ENCODE data around the gene CSNK2B.

The CSNK2B gene

DNA sequence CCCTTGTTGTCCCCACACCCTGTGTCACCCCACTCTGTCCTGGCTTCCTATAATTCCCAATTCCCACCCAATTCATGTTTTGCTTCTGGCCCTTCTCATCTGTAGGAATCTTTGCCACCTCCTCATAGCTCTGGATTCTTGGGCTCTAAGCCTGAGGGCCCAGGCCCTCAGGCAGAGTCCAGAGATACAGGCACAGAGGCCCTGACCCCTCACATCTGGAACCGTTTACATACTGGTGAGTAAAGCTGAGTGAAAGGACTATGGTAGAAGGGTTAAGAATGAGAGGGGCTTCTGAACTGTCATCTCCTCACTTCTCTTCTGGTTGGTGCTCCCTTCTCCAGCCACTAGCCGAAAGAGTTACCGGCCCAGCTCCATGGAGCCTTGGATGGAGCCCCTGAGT, 31.7 kb upstream of the CSNK2B start:
- TF ChIP-seq ELF4 (IDR thresholded peaks at IDR 0.05) (no peak), TARDBP (IDR thresholded peaks at IDR 0.05) (no peak), SUZ12 (IDR thresholded peaks at IDR 0.05) (no peak), L3MBTL2 (conservative IDR thresholded peaks at IDR 0.05) (no peak), PKNOX1 (IDR thresholded peaks at IDR 0.05) (no peak), FOXM1 (IDR thresholded peaks at IDR 0.05; ENCODE audit: borderline replicate concordance) (no peak)
- DNase-seq (ENCODE audit: extremely low spot score), result no peak
- ChIA-PET POLR2A (interaction anchor here (1.0 to 2.0 kb wide), 4 partner anchors 9 to 92 kb away, joined by 3 to 11 read pairs (median 4); partner anchors contain the start of genes BAG6 and DDX39B), CTCF (no interaction called here)

- no peak for DNase-seq (ENCODE audit: extremely low spot score)
- TF ChIP-seq ELF4 (IDR thresholded peaks at IDR 0.05), result no peak
- TF ChIP-seq SP1 (IDR thresholded peaks at IDR 0.05), result no peak
- TF ChIP-seq LEF1 (IDR thresholded peaks at IDR 0.05; ENCODE audit: borderline replicate concordance), result no peak
- TF ChIP-seq TARDBP (IDR thresholded peaks at IDR 0.05), result no peak
- CTCF ChIA-PET, result interaction anchor here (1.1 kb wide), 1 partner anchor 17 kb away, joined by 3 read pairs; no protein-coding TSS in a partner anchor
- POLR2A ChIA-PET, result interaction anchor here (1.0 to 2.0 kb wide), 5 partner anchors 10 to 88 kb away, joined by 3 to 11 read pairs (median 7); partner anchors contain the start of genes ATP6V1G2, BAG6, LY6G5B and NFKBIL1
These were observed 30.8 kb upstream of the CSNK2B start for GRCh38 chr6:31634969-31635575.

- ChIA-PET POLR2A (interaction anchor here (0.6 to 3.7 kb wide), 10 partner anchors 9 to 90 kb away, joined by 3 to 20 read pairs (median 4); partner anchors contain the start of genes ATP6V1G2, BAG6, C6orf47 and GPANK1), CTCF (no interaction called here)
- TF ChIP-seq L3MBTL2 (conservative IDR thresholded peaks at IDR 0.05) (no peak), ARNT (IDR thresholded peaks at IDR 0.05) (no peak), NFRKB (IDR thresholded peaks at IDR 0.05) (no peak), SP1 (IDR thresholded peaks at IDR 0.05) (no peak), FOXA1 (IDR thresholded peaks at IDR 0.05) (no peak), CTBP1 (IDR thresholded peaks at IDR 0.05; ENCODE audit: borderline replicate concordance) (no peak), FOXK2 (IDR thresholded peaks at IDR 0.05) (no peak), ELF4 (IDR thresholded peaks at IDR 0.05) (no peak)
- no peak for DNase-seq (ENCODE audit: extremely low spot score)
These were observed 28.9 kb upstream of the CSNK2B start for GRCh38 chr6:31636698-31637596.

GRCh38 chr6:31639043-31639442, 26.8 kb upstream of the CSNK2B start:
- no peak for TF ChIP-seq FOXM1 (IDR thresholded peaks at IDR 0.05; ENCODE audit: borderline replicate concordance)
- no peak for DNase-seq (ENCODE audit: extremely low spot score)
- ChIA-PET CTCF (no interaction called here), POLR2A (interaction anchor here (1.0 to 3.7 kb wide), 8 partner anchors 10 to 92 kb away, joined by 3 to 20 read pairs (median 4); partner anchors contain the start of genes ATP6V1G2, BAG6, C6orf47 and CSNK2B)

DNA sequence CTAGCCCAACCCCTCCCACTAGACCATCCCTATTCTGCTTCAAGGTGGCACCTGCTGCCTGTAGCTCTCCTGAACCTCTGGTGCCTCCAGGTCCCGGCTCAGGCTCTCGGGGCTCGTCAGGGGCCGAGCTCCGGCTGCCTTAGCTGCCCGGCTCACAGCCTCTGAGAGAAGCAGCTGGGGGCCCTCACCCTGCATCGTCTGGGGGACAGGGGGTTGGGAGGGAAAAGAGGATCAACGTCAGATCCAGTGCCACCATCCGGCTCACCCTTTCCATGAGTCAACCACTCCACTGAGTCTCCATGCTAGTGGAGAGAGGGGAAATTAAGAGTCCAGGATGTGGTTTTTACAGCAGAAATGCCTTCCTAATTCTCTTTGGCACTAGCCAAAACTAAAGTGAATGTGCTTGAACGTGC, 26.4 kb upstream of the CSNK2B start:
- ChIA-PET CTCF (no interaction called here), POLR2A (interaction anchor here (1.0 to 3.7 kb wide), 7 partner anchors 10 to 93 kb away, joined by 3 to 20 read pairs (median 5); partner anchors contain the start of genes ATP6V1G2, BAG6, C6orf47 and CSNK2B)
- TF ChIP-seq TARDBP (IDR thresholded peaks at IDR 0.05), result no peak
- no peak for TF ChIP-seq NFRKB (IDR thresholded peaks at IDR 0.05)
- TF ChIP-seq CTBP1 (IDR thresholded peaks at IDR 0.05; ENCODE audit: borderline replicate concordance), result no peak
- TF ChIP-seq FOXA1 (IDR thresholded peaks at IDR 0.05), result no peak
- no peak for TF ChIP-seq L3MBTL2 (conservative IDR thresholded peaks at IDR 0.05)
- TF ChIP-seq PKNOX1 (IDR thresholded peaks at IDR 0.05), result no peak
- TF ChIP-seq FOXK2 (IDR thresholded peaks at IDR 0.05), result no peak
- no peak for TF ChIP-seq SP1 (IDR thresholded peaks at IDR 0.05)
- TF ChIP-seq BHLHE40 (IDR thresholded peaks at IDR 0.05; ENCODE audit: borderline replicate concordance), result no peak
- no peak for TF ChIP-seq FOXM1 (IDR thresholded peaks at IDR 0.05; ENCODE audit: borderline replicate concordance)
- no peak for TF ChIP-seq ARNT (IDR thresholded peaks at IDR 0.05)
- no peak for TF ChIP-seq ELF4 (IDR thresholded peaks at IDR 0.05)
- TF ChIP-seq LEF1 (IDR thresholded peaks at IDR 0.05; ENCODE audit: borderline replicate concordance), result no peak
- no peak for TF ChIP-seq SUZ12 (IDR thresholded peaks at IDR 0.05)
- DNase-seq (ENCODE audit: extremely low spot score), result no peak

- TF ChIP-seq FOXK2 (IDR thresholded peaks at IDR 0.05) (no peak), ZNF384 (IDR thresholded peaks at IDR 0.05) (no peak), SUZ12 (IDR thresholded peaks at IDR 0.05) (no peak), L3MBTL2 (conservative IDR thresholded peaks at IDR 0.05) (no peak), CTBP1 (IDR thresholded peaks at IDR 0.05; ENCODE audit: borderline replicate concordance) (no peak), FOXA1 (IDR thresholded peaks at IDR 0.05) (no peak), TARDBP (IDR thresholded peaks at IDR 0.05) (no peak), LEF1 (IDR thresholded peaks at IDR 0.05; ENCODE audit: borderline replicate concordance) (no peak), NFRKB (IDR thresholded peaks at IDR 0.05) (no peak), ELF4 (IDR thresholded peaks at IDR 0.05) (no peak), PKNOX1 (IDR thresholded peaks at IDR 0.05) (no peak), ARNT (IDR thresholded peaks at IDR 0.05) (no peak), HDGF (IDR thresholded peaks at IDR 0.05; ENCODE audit: borderline replicate concordance) (no peak), SP1 (IDR thresholded peaks at IDR 0.05) (no peak), FOXM1 (IDR thresholded peaks at IDR 0.05; ENCODE audit: borderline replicate concordance) (no peak), BHLHE40 (IDR thresholded peaks at IDR 0.05; ENCODE audit: borderline replicate concordance) (no peak)
- ChIA-PET CTCF (no interaction called here), POLR2A (interaction anchor here (1.2 to 3.7 kb wide), 3 partner anchors 10 to 20 kb away, joined by 5 to 20 read pairs (median 19); partner anchors contain the start of genes BAG6 and C6orf47)
- no peak for DNase-seq (ENCODE audit: extremely low spot score)
These were observed 25.3 kb upstream of the CSNK2B start for GRCh38 chr6:31640612-31641011.
